NAMALWA (cell line): ENCODE results near the gene CCPG1.
"Not testable (repeated sequence)": the region's sequence is repeated elsewhere in the genome, so short reads cannot be mapped to it uniquely, and the experiment has no call there.

Source experiments
- DNase-seq: peaks from one replicate; pipeline ENCODE4 v3.0.0-alpha.2; 2015; ENCODE audit warnings: low spot score

Gene CCPG1, protein sequence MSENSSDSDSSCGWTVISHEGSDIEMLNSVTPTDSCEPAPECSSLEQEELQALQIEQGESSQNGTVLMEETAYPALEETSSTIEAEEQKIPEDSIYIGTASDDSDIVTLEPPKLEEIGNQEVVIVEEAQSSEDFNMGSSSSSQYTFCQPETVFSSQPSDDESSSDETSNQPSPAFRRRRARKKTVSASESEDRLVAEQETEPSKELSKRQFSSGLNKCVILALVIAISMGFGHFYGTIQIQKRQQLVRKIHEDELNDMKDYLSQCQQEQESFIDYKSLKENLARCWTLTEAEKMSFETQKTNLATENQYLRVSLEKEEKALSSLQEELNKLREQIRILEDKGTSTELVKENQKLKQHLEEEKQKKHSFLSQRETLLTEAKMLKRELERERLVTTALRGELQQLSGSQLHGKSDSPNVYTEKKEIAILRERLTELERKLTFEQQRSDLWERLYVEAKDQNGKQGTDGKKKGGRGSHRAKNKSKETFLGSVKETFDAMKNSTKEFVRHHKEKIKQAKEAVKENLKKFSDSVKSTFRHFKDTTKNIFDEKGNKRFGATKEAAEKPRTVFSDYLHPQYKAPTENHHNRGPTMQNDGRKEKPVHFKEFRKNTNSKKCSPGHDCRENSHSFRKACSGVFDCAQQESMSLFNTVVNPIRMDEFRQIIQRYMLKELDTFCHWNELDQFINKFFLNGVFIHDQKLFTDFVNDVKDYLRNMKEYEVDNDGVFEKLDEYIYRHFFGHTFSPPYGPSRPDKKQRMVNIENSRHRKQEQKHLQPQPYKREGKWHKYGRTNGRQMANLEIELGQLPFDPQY

DNA sequence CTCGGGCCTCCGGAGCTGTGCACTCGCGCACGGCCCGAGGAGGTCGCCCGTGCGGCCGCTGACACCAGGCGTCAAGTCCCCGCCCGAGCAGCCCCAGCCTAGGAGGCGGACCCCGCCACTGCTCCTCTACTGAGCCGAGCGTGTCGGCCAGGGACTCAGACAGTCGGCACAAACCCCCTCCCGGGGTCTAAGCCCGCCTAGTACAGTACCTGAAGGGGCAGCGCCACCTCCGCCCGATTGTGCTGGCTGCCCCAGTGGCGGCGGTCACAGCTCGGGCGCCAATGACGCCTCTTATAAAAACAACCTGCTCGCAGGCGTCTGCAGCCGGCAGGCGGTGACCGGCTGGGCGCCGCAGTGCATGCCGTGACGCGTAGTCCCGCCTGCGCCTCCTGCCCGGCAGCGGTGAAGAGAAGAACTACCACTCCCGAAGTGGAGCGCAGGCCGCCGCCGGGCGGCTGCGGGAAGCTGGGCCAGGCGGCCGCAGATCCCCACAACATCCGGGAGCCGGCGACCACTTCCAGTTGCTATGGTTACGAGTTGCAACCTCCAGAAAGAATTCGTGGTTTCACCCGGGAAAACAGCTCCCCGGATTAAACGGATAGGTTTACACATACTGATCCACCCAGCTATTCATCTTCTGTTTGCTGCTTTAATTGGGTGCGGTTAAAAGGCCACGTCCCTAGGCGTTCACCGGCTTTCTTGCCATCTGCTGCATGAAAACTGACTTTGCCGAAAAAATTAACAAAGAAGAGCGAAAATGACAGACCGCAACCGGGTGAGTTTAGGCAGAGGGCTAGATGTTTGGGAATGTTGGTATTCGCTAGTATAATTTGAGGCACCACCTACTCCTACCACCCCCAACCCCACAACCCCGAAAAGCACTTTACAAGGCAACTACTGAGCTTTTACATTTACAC, at the start of gene CCPG1, which contains the start of gene PIERCE2:
TSS of gene CCPG1 (minus strand) at position 348 of the 917 bp plus-strand sequence. CDS start 18,935 bp downstream, outside the sequence.
TSS of gene PIERCE2 (plus strand) at position 484 of the 917 bp plus-strand sequence. CDS start at position 758, 274 bp downstream.
- DNase-seq = peak; percentile 94

DNA sequence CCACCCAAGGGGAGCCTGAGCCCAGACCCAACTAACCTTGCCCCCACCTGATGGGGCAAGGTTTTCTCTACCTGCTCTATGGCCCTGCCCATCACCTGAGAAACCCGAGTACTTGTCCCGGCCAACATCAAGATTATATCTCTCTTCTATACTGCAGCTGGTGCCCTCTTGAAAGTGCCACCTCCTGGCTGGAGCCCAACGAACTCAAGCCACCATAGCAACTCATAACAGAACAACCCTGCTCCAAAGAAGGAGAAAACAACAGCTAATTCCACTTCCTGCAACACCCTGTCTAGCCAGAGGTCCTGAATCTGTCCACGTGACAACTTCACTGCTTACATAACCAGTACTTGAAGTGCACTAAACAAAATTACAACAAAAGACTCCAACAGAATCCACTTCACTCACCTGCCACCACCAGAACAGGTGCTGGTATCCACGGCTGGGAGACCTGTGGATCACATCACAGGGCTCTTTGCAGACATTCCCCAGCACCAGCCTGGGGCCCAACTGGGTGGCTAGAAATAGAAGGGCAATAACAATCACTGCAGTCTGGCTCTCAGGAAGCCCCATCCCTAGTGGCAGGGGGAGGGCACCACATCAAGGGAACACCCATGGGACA, 49.4 kb upstream of the CCPG1 start:
- DNase-seq = no peak

DNA sequence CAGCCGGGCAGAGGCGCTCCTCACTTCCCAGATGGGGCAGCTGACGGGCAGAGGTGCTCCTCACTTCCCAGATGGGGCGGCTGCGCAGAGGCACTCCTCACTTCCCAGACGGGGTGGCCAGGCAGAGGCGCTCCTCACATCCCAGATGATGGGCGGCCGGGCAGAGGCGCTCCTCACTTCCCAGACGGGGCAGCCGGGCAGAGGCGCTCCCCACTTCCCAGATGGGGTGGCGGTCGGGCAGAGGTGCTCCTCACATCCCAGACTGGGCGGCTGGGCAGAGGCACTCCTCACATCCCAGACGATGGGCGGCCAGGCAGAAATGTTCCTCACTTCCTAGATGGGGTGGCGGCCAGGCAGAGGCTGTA, 38.9 kb upstream of the CCPG1 start:
- not testable (repeated sequence) for DNase-seq

DNA sequence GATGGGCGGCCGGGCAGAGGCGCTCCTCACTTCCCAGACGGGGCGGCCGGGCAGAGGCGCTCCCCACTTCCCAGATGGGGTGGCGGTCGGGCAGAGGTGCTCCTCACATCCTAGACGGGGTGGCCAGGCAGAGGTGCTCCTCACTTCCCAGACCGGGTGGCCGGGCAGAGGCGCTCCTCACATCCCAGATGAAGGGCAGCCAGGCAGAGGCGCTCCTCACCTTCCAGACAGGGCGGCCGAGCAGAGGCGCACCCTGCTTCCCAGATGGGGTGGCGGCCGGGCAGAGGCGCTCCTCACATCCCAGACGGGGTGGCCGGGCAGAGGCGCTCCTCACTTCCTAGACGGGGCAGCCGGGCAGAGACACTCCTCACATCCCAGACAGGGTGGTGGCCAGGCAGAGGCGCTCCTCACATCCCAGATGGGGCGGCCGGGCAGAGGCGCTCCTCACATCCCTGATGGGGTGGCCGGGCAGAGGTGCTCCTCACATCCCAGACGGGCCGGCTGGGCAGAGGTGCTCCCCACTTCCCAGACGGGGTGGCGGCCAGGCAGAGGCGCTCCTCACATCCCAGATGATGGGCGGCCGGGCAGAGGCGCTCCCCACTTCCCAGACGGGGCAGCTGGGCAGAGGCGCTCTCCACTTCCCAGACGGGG, 38.3 kb upstream of the CCPG1 start:
- DNase-seq = not testable (repeated sequence)

DNA sequence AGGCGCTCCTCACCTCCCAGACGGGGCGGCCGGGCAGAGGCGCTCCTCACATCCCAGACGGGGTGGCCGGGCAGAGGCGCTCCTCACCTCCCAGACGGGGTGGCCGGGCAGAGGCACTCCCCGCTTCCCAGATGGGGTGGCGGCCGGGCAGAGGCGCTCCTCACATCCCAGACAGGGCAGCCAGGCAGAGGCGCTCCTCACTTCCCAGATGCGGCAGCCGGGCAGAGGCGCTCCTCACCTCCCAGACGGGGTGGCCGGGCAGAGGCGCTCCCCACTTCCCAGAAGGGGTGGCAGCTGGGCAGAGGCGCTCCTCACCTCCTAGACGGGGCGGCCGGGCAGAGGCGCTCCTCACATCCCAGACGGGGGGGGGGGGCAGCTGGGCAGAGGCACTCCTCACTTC, 37.8 kb upstream of the CCPG1 start:
- not testable (repeated sequence) for DNase-seq

DNA sequence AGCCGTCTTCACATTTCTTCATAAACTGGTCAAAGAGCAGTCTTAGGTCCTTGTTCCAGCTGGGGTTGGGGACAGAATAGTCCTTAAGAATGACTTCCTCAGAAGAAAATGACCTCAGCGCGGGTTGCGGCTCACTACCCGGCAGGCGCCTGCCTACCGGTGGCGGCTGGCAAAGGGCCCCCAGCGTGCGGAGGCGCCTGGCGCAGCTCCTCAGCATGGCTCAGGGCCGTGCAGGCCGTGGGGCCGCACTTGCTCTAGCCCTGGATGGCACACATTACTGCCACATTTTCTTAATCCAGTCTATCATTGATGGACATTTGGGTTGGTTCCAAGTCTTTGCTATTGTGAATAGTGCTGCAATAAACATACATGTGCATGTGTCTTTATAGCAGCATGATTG, 35.0 kb upstream of the CCPG1 start:
- not testable (repeated sequence) for DNase-seq

DNA sequence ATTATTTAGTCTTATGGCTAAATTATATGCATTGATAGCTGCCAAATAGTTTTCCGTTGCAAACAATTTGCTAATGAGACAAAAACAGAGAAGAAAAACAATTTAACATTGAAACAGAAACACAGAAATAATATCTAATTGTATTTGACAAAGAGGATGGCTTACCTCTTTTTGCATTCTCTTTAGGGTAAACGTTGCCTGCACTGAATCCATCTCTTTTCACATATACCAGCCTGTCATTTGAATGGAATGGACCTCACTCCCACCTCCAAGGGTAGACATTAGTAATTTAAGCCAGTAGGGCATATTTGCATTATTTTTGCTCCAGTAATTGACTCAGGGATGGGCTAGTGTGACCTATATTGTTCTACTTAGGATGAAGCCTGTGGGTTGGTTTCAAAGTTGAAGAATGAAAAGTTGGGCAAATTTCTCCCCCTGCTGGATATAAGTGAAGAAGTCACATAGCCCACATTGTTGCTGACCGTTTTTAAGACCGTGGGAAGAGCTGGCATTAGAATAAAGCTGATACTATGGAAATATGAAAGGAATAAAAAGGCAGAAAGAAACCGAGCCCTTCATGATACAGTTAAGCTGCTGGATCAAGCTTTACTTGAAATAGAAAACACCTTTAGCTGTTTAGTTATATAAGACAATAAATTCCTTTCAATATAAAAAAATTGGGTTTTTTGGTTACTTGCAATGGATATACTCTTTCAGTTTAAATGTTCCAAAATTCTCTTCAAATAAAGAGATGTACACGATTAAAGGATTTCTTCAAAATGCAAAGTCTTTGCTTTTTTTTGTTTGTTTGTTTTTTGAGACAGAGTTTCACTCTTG, 27.0 kb upstream of the CCPG1 start:
- peak; percentile 81 for DNase-seq

DNA sequence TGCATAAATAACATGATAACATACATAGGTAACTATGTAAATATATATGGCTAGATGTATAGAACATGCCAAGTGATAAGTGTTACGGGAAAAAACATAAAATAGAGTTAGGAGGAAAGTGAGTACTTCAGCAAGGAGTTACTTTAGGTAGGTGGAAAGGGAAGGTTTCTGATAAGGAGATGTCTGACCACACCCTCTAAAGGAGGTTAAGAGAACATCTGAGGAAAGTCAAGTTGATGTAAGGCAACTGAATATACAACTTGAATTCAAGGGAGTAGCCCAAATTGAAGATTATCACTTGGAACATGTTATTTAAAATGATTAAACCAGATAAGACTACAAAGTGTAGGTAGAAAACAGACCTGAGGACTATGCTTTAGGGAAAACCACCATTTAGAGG, 13.9 kb upstream of the CCPG1 start:
- DNase-seq = no peak

DNA sequence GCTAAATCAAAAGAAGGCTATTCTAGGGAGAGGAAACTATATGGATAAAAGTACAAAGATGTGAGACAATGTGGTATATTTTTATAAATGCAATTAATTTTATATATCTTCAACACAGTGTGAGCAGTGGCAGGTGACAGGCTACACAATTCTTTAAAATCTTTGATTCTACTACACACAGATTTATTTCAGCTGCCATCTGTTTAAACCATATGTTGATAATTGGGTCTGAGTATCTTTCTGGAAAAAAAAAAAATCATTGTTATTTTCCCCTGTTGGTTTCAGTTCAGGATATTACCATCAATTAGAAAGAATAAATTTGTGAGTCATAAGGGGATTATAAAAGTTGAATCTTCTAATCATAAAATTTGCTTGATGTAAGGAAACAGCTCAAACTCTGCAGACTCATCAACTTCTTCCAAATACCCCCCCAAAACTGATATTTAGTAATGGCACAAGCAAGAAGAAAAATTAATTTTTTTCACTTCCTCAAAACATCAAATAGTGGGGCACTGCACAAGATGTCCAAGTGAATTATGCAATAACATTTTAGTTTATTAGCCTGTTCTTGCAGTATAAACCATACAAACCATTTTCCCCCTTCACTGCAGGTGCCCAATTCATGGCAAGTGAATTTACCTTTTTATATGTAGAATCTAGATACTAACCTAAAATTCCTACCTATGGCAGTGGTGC, 12.2 kb upstream of the CCPG1 start:
- DNase-seq = no peak

DNA sequence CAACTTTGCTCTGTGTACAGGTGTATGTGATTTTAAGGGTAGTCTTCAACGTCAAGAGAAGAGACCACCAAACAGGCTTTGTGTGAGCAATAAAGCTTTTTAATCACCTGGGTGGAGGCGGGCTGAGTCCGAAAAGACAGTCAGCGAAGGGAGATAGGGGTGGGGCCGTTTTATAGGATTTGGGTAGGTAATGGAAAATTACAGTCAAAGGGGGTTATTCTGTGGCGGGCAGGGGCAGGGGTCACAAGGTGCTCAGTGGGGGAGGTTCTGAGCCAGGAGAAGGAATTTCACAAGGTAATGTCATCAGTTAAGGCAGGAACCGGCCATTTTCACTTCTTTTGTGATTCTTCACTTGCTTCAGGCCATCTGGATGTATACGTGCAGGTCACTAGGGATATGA, 9.5 kb upstream of the CCPG1 start:
- DNase-seq = not testable (repeated sequence)

DNA sequence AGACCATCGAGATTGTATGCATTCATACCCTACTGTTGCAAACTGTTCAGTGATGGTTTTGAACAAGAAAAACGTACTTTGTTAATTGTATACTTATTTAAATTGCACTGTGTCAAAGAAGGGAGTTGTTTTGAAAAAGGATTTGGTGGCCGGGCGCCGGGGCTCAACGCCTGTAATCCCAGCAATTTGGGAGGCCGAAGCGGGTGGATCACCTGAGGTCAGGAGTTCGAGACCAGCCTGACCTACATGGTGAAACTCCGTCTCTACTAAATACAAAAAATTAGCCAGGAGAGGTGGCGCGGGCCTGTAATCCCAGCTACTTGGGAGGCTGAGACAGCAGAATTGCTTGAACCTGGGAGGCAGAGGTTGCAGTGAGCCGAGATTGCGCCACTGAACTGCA, 817 bp upstream of the CCPG1 start:
- not testable (repeated sequence) for DNase-seq

DNA sequence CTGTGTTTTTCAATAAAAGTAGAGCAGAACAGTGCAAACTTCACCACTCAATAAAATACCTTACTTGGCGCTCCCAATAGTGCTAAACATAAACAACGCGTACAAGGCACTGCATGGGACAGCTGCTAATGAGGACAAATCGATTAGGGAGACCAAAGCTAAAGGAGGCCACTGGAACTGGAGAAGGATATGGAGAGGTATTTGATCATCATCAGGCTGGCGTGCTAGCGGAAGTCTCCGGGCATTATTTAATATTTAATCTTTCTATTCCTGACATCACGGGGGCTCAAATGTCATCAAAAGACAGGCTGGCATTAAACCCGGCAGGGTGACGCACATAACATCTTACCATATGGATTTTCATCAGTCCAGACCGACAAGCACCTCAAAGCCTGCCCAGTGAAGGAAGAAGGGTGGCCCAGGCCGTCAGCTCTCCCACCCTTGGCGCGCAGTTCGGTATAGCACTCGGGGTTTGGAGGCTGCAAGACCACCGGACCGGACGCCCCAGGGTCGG, 604 bp downstream of the CCPG1 start:
- DNase-seq = no peak

DNA sequence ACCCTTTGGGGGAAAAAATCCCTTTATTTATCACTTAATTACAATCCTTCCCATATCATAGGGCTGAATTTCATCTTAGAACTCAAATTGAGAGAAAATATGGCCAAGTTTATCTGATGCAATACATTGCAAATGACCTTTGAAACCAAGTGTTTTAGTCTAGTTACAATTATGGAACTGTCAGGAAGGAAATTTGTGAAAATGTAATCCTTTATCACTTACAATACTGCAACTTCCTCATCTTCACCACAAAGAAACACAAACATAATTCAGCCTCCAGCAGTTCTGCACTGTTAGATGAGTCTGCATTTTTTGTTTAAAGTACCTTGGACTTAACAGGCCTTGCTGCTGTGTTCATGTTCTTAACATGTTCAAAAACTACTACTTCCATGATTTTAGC, 4.6 kb downstream of the CCPG1 start:
- peak; percentile 65 for DNase-seq

DNA sequence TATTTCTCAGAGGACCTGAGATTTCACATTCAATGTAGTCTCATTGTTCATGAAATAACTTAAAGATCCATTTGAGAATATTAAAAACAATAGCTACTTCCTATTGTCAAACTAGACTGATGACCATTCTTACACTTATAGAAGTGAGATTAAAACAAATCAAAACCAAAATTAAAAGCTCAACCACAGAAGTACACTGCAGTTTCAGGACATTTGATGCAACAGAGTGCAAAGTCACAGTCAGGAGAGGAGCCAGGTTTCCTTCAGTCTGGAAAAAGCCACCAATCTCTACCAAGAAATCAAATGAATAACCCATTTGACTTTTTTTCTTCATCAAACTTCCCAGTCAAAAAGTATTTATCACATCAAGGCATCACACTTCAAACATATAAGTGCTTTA, 5.5 kb downstream of the CCPG1 start:
- no peak for DNase-seq

DNA sequence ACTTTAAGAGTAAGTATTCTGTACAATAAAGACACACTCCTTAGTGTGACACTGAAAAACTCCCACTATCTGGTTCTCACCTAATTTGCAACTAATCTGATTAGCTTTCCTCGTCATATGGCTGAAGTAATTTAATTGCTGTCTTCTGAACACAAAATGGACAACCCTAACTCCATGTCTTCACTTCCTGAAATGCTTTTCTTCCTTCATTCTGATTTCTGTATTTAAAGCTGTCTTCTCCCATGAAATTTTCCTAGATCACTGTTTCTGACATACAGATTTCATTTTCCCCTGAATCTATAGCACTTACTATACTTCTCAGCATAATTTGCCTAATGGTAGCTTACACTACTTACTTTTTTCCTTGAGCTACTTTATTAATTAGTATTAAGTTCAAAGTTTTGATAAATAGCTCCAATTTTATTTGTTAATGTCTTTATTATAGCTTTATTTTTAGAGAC, 6.3 kb downstream of the CCPG1 start:
- DNase-seq = no peak

DNA sequence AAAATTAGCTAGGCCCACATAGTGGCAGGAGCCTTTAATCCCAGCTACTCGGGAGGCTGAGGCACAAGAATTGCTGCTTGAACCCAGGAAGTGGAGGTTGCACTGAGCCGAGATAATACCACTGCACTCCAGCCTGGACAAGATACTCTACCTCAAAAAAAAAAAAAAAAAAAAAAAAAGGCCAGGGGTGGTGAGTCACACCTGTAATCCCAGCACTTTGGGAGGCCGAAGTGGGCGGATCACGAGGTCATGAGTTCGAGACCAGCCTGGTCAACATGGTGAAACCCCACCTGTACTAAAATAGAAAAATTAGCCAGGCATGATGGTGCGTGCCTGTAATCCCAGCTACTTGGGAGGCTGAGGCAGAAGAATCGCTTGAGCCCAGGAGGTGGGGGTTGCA, 8.1 kb downstream of the CCPG1 start:
- not testable (repeated sequence) for DNase-seq

DNA sequence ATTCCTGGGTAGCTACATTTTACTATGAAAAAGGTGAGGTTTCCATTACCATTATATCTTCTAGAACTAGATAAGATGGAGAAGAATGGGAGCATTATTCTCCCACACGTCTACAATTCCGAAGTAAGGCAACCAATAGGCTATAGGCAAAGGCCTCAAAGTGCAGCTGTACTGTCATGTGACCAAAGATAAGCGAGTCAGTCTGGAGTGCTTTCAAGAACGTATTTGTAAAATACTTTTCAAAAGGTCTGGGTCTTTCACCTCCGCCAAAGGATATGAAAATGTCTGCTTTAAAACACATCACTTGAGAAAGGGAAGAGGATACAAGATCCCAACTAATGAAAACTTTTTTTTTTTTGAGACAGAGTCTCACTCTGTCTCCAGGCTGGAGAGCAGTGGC, 9.9 kb downstream of the CCPG1 start:
- no peak for DNase-seq

DNA sequence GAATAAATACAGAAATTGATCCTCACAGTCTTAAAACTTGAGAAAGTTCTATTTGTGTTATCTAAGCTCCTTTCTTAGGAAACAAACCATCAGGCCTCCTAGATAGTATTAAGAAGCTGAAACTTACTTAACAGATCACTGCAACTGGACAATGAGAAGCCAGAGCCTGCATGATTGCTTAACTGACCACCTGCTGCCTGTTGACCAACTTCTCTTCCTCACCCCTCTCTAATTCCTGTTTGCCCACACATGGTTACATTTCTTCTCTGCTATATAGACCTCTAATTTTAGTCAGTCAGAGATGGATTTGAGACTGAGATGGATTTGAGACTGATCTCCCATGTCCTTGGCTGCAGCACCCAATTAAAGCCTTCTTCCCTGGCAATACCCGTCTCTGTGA, 13.5 kb downstream of the CCPG1 start:
- DNase-seq = no peak

DNA sequence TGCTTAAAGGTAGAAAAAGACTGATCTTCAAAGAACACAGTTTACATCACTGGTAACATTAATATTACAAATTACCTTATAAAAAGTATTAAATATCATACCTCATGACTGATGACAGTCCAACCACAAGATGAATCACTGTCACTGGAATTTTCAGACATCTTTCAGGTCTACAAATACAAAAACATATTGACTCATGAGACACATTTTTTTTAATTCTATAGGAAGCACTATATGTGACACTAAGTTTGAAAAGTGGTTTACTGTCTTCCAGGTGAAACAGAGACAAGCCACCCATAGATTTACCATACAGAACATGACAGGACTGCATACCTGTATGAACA, 18.9 kb downstream of the CCPG1 start:
- no peak for DNase-seq
